Measurements from ENCODE around the gene PCP4.
"Not testable (repeated sequence)": the region's sequence is repeated elsewhere in the genome, so short reads cannot be mapped to it uniquely, and the experiment has no call there.

Gene PCP4

GRCh38 chr21:39869141-39869818 is 2.0 kb downstream of the PCP4 start:
- DNase-seq = no peak

DNA sequence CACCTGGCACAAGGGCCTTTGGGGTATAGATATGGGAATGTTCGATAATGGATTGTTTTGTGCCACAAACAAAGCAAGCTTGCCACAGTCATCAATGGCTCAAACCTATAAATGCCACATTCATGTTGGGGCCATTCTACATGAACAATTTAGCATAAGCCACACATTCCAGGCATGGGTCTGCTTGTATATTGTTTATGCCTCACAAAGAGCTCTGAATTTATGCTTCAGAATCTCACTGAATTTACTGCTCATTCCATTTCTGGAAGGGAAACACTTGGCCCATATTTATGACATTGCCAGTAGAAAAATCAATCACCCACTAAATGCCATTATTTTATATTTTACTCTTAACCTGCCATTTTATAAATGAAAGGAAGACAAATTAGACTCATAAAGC is 6.4 kb downstream of the PCP4 start:
- DNase-seq = no peak

DNA sequence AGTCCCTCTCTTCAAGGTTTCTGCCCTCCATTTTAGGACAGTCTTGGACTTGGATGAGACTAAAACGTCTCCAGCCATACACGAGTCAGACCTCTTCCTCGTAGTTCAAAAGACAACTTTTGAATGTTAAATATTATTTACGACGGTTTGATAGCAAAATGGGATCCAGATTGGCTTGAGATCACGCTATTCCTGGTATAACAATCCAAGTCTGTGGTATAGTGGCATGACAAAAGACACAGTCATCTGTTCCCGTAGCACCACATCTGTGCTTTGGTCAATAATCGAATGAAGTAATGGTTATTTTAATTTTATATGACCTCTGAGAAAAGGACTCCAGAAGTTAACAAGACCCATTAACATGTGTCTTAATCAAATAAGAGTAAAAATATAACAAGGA is 7.0 kb downstream of the PCP4 start:
- no peak for DNase-seq

DNA sequence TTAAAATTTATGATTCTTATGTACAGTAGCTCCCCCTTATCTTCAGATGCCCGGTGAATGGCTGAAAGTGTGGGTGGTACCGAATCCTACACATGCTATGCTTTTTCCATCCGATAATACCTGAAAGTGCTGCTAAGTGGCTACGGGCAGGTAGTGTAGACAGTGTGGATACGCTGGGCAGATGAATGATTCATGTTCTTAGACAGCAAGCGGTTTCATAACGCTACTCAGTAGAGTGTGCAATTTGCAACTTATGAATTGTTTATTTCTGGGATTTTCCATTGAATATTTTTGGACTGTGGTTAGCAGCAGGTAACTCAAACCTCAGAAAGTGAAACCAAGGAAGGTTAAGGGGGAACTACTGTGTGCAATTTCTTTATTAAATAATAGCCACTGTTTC is 7.5 kb downstream of the PCP4 start:
- DNase-seq = no peak

DNA sequence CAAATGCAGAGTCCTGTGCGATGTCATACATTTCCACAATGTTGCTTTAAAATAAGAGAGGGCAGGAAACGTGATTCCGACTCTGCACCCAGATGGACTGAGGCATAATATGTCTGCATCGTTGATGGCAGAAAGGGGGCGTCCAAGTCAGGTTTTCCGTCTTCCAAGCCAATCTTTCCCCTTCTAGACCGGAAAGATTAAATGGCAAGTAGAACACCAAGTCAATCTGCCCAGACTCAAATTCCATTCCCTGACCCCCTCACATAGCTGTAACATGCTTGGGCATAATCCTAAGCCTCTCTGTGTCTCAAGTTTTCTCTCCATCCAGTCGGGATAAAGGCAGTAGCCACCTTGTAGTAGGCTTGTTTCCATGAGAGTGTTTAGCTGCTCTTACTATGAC is 14.4 kb downstream of the PCP4 start:
- DNase-seq = no peak

GRCh38 chr21:39882151-39882838 is 15.1 kb downstream of the PCP4 start:
- no peak for DNase-seq

- DNase-seq = no peak
Observed at GRCh38 chr21:39882839-39883195, 15.6 kb downstream of the PCP4 start.

GRCh38 chr21:39885119-39885848 is 18.0 kb downstream of the PCP4 start:
- DNase-seq = no peak

DNA sequence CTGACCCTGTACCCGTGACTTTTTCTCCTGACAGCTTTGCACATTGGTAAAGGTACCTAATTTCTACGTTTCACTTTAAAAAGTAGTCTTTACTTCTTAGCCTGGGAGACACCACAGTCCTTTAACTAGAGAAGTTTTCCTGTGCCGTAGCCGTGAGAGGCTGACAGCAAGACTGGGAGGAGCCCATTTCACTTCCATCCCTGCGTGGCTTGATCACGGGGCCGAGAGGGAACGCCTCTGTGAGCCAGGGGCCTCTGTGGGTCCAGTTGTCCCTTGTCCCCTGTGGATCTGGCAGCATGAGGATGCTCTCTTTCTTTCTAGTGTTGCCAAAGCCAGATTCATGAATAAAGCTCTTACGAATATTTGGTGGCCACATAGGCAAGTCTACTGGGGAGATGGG is 21.6 kb downstream of the PCP4 start:
- DNase-seq = no peak

DNA sequence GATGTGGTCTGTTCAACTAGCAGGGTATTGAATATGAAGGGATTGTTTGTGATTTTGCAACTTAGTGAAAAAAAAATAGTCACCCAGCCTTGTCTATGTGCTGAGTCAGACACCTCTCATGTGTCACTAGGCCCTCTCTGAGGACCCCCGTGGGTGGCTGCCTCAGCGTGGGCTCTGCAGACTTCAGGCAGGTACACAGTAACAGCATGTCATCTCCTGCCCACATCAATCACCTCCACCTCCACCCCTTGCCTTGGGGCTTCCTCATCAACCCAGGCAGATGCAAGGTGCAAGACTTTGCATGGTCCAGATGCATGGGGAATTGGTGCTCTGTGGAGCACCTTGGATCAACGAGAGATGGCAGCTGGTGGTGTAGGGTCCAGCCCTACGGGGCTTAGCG is 23.9 kb downstream of the PCP4 start:
- no peak for DNase-seq

DNA sequence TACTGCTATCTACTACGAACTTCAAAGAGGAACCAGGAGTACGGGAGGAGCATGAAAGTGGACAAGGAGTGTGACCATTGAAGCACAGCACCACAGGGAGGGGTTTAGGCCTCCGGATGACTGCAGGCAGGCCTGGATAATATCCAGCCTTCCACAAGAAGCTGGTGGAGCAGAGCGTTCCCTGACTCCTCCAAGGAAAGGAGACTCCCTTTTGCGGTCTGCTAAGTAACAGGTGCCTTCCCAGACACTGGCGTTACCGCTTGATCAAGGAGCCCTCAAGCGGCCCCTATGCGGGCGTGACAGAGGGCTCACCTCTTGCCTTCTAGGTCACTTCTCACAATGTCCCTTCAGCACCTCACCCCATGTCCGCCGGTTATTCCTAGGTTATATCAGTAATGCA is 24.6 kb downstream of the PCP4 start:
- DNase-seq = not testable (repeated sequence)

DNA sequence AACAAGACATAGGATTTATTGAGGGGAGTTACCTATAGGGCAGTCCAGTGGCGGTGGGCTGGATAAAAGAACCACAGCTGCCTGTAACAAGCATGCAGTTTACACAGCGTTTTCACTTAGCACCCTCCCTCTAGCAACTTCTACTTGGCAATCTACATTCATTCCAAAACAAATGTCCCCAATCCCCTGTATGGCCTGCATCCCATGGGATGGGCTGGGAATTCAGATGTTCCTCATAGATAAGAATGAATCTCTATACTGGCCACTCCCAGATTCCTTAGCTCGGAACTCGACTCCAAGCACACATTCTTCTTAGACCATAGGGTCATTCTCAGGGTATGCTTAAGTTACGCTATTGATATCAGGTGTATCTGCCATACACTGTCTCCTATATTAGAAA is 33.3 kb downstream of the PCP4 start:
- no peak for DNase-seq

GRCh38 chr21:39900911-39901310 is 33.7 kb downstream of the PCP4 start:
- DNase-seq = no peak

- DNase-seq = no peak
Observed at GRCh38 chr21:39902986-39903385, 35.7 kb downstream of the PCP4 start.

DNA sequence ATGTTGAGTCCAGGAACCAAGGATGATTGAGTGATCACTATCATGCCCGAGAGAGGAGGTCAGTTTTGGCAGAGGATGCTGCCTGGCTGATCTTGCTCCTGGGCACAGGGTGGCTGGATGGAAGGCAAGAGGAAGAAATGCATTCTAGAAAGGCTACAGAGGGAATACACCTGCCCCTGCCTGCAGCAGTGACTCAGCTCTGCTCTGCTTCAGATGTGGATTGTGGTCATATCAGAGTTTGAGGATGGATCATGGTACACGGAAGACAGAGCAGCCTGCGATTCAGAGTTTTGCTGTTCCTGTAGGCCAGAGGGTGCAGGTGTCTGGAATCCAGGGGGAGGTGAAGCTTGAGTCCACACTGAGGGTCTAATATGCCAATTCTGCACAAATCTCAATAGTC is 37.2 kb downstream of the PCP4 start:
- DNase-seq = no peak

DNA sequence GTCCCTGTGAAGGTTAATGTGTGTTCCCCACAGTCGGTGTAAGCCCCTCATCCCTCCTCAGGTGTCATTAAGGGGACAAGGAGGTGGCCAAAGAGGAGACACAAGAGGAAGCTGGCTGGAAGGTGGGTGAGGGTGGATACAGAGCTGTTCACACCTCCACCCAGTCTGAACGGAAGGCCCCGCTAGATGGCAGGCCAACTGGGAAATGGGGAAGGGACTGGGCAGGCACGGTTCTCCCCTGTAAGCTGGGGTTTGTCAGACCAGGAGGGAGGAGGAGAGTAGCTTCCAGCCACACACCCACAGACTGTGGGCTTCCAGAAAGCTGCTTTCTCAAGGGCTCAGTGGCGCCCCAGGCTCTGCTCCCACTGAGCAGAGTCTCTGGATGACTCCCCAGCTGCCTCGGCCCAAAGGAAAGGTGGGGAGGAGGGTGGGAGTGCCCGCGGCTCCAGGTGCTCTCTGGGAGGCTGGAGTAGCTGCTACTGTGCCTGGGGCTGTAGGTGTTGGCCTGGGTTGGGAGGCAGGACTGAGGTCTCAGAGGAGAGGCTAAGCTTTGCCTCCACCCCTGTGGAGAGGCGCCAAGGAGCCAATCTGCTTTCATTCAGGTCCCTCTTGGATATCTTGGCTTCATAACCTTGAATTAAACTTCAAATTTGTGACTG is 41.2 kb downstream of the PCP4 start:
- no peak for DNase-seq

DNA sequence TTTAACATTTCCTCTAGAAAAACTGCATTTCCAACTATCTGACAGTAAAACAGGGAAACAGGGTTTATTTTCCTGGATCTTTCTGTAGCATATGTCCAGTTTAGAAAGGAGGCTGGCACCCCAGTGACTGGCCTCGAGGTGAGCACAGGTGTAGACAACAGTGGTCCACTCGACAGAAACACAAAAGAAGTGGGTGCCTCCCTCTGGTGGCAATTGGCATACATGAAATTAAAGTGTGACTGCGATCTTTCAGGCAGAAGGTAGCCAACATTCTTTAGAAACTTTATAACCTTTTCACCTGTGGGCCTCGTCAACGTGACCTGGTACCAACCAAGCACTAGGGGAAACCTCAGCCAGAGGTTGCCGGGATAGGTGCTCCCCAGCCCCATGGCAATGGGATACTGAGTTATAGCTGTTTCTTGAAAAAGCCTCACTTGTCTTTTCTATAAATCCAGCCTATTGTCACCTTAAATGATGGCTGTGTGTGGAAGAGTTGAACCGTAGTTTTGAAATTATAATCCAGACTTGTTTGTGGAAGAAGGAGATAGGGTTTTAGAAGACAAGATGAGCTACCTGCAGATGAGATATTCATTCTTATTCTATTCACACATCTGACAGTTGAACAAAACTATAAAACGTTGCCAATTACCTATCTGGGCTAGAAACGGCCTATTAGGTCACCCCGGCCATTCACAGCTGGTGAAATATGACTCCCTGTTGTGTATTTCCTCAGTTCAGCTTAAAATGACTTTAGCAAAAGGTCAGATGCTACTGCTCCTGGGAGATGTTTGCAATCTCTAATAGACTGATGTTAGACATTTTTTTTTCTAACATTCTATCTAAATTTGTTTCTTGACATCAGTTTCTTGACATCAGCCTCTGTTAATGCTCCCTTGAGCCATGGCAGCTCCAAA is 44.3 kb downstream of the PCP4 start:
- DNase-seq = no peak

DNA sequence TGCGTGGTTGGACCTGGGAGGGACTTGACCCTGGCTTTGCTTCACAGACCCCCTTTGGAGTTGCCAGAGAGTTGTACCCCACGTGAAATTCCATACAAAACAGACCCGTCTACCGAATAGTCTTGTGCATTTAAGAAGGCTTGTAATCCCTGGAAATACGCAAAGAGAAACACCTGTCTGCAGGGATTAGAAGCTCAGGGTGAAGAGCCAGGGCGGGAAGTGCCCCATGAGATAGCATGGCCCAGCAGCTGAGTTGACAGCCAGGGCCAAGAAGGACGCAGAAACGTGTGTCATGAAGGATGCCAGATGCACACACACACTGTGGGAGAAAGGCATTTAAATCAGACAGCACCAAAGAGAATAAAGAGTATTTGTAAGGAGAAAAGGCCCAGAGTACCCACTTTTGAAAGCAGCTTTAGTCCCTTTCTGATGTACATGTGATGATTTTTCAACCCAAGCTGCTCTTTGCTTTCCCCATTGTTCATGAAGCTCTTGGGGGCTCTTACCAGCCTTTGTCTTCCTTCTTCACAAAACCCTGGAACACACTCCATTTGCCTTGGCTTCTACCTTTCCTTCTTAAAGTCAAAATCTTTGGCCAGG is 46.6 kb downstream of the PCP4 start:
- DNase-seq = no peak

- DNase-seq = no peak
Observed at GRCh38 chr21:39915881-39916280, 48.6 kb downstream of the PCP4 start.

DNA sequence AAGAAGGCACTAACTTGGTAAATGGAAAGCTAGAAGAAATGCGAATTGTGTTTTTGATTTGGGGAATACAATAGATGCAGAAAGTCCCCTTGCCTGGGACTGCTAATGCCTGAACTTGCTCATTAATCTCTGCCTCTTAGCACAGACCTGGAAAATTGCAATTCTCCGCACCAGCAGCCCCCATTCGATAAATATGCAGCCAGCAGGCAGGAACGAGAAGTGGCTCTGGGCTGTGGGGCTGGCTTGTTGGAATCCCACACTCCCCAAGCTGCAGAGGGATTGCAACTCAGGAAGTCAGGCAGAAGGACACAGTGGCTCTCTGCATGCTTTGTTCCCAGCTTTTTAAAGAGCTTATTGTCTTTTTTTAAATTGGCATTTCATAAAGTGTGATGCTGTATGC is 51.3 kb downstream of the PCP4 start:
- no peak for DNase-seq

- DNase-seq = no peak
Observed at GRCh38 chr21:39923476-39923875, 56.2 kb downstream of the PCP4 start.

- no peak for DNase-seq
Observed at GRCh38 chr21:39924577-39925308, 57.5 kb downstream of the PCP4 start.
